ENCODE data around the gene ANKRD6. TPM values are rescaled to one million over a fixed set of nuclear protein-coding genes. Genes with fewer than 3 reads are reported as not detected.

Gene ANKRD6
- total RNA-seq, 1 donor from 2014 or later: 13.5 TPM

GRCh38 chr6:89660981-89661380, 228.0 kb downstream of the ANKRD6 start:
- TF ChIP-seq CTCF (IDR thresholded peaks at IDR 0.05; ENCODE audit: insufficient read depth, low read depth, low read length) (no peak), EZH2 (IDR thresholded peaks at IDR 0.05; ENCODE audit: insufficient read depth, low read length) (no peak)
- Histone ChIP-seq H3K27me3 (ENCODE audit: insufficient read depth, low read length) (no peaks in the 10 kb centered on the region), H3K79me2 (ENCODE audit: insufficient read depth, low read length) (no peaks in the 10 kb centered on the region), H3K9ac (ENCODE audit: low read length) (no peak overlapping the region), H3K36me3 (ENCODE audit: insufficient read depth, low read length) (peaks cover 58% of the 10 kb centered on the region), H3K4me1 (ENCODE audit: insufficient read depth, low read length) (no peaks in the 10 kb centered on the region), H3K4me3 (ENCODE audit: insufficient read depth, low read depth, low read length) (no peak overlapping the region), H2AFZ (ENCODE audit: low read depth, low read length) (no peak overlapping the region), H3K27ac (ENCODE audit: low read depth, low read length) (no peak overlapping the region), H4K20me1 (ENCODE audit: insufficient read depth, low read length) (no peaks in the 10 kb centered on the region), H3K4me2 (ENCODE audit: low read length) (no peak overlapping the region), H3K9me3 (ENCODE audit: insufficient read depth, low read depth, low read length) (no peaks in the 10 kb centered on the region)
- no peaks in the 10 kb centered on the region for H3K9me3 Mint-ChIP-seq (ENCODE audit: unreplicated experiment)
- no peaks in the 10 kb centered on the region for H3K4me1 Mint-ChIP-seq (ENCODE audit: low read depth, unreplicated experiment)
- DNase-seq (ENCODE audit: low read depth) (no peak), FAIRE-seq (no peak)
- peaks cover 28% of the 10 kb centered on the region for H3K36me3 Mint-ChIP-seq (ENCODE audit: low read depth, unreplicated experiment)
- H3K4me3 Mint-ChIP-seq (ENCODE audit: unreplicated experiment): no peak overlapping the region
- H3K27me3 Mint-ChIP-seq (ENCODE audit: low read depth, unreplicated experiment): no peaks in the 10 kb centered on the region
- H3K27ac Mint-ChIP-seq (ENCODE audit: unreplicated experiment): no peak overlapping the region

- Mint-ChIP-seq H3K36me3 (ENCODE audit: low read depth, unreplicated experiment) (peaks cover 28% of the 10 kb centered on the region), H3K4me3 (ENCODE audit: unreplicated experiment) (no peak overlapping the region), H3K4me1 (ENCODE audit: low read depth, unreplicated experiment) (no peaks in the 10 kb centered on the region), H3K9me3 (ENCODE audit: unreplicated experiment) (no peaks in the 10 kb centered on the region), H3K27ac (ENCODE audit: unreplicated experiment) (no peak overlapping the region), H3K27me3 (ENCODE audit: low read depth, unreplicated experiment) (no peaks in the 10 kb centered on the region)
- H3K79me2 ChIP-seq (ENCODE audit: insufficient read depth, low read length): no peaks in the 10 kb centered on the region
- no peak overlapping the region for H3K4me2 ChIP-seq (ENCODE audit: low read length)
- no peaks in the 10 kb centered on the region for H3K9me3 ChIP-seq (ENCODE audit: insufficient read depth, low read depth, low read length)
- no peaks in the 10 kb centered on the region for H4K20me1 ChIP-seq (ENCODE audit: insufficient read depth, low read length)
- no peak for TF ChIP-seq CTCF (IDR thresholded peaks at IDR 0.05; ENCODE audit: insufficient read depth, low read depth, low read length)
- TF ChIP-seq EZH2 (IDR thresholded peaks at IDR 0.05; ENCODE audit: insufficient read depth, low read length): no peak
- no peaks in the 10 kb centered on the region for H3K4me1 ChIP-seq (ENCODE audit: insufficient read depth, low read length)
- no peak overlapping the region for H3K27ac ChIP-seq (ENCODE audit: low read depth, low read length)
- FAIRE-seq (no peak), DNase-seq (ENCODE audit: low read depth) (no peak)
- no peaks in the 10 kb centered on the region for H3K27me3 ChIP-seq (ENCODE audit: insufficient read depth, low read length)
- H3K9ac ChIP-seq (ENCODE audit: low read length): no peak overlapping the region
- H3K4me3 ChIP-seq (ENCODE audit: insufficient read depth, low read depth, low read length): no peak overlapping the region
- no peak overlapping the region for H2AFZ ChIP-seq (ENCODE audit: low read depth, low read length)
- peaks cover 60% of the 10 kb centered on the region for H3K36me3 ChIP-seq (ENCODE audit: insufficient read depth, low read length)
Observed at GRCh38 chr6:89661559-89661958, 228.6 kb downstream of the ANKRD6 start.

- Histone ChIP-seq H3K36me3 (ENCODE audit: insufficient read depth, low read length) (peaks cover 54% of the 10 kb centered on the region), H4K20me1 (ENCODE audit: insufficient read depth, low read length) (no peaks in the 10 kb centered on the region), H3K4me2 (ENCODE audit: low read length) (no peak overlapping the region), H3K27me3 (ENCODE audit: insufficient read depth, low read length) (no peaks in the 10 kb centered on the region), H2AFZ (ENCODE audit: low read depth, low read length) (no peak overlapping the region), H3K79me2 (ENCODE audit: insufficient read depth, low read length) (no peaks in the 10 kb centered on the region), H3K4me3 (ENCODE audit: insufficient read depth, low read depth, low read length) (no peak overlapping the region), H3K4me1 (ENCODE audit: insufficient read depth, low read length) (no peaks in the 10 kb centered on the region), H3K9ac (ENCODE audit: low read length) (no peak overlapping the region), H3K9me3 (ENCODE audit: insufficient read depth, low read depth, low read length) (no peaks in the 10 kb centered on the region), H3K27ac (ENCODE audit: low read depth, low read length) (no peak overlapping the region)
- no peaks in the 10 kb centered on the region for H3K4me1 Mint-ChIP-seq (ENCODE audit: low read depth, unreplicated experiment)
- no peak overlapping the region for H3K4me3 Mint-ChIP-seq (ENCODE audit: unreplicated experiment)
- H3K27ac Mint-ChIP-seq (ENCODE audit: unreplicated experiment): no peak overlapping the region
- FAIRE-seq: no peak
- no peaks in the 10 kb centered on the region for H3K27me3 Mint-ChIP-seq (ENCODE audit: low read depth, unreplicated experiment)
- DNase-seq (ENCODE audit: low read depth): no peak
- peaks cover 27% of the 10 kb centered on the region for H3K36me3 Mint-ChIP-seq (ENCODE audit: low read depth, unreplicated experiment)
- H3K9me3 Mint-ChIP-seq (ENCODE audit: unreplicated experiment): no peaks in the 10 kb centered on the region
- TF ChIP-seq CTCF (IDR thresholded peaks at IDR 0.05; ENCODE audit: insufficient read depth, low read depth, low read length) (no peak), EZH2 (IDR thresholded peaks at IDR 0.05; ENCODE audit: insufficient read depth, low read length) (no peak)
Observed at GRCh38 chr6:89662659-89663223, 229.8 kb downstream of the ANKRD6 start.

Measured in astrocyte (in vitro differentiated cells and primary cell).